ENCODE results near the gene BIRC3.
"Not testable (repeated sequence)": the region's sequence is repeated elsewhere in the genome, so short reads cannot be mapped to it uniquely, and the experiment has no call there.

The BIRC3 gene

GRCh38 chr11:102328748-102329147, 11.5 kb downstream of the BIRC3 start:
- no peak for DNase-seq

GRCh38 chr11:102330231-102330630, 12.9 kb downstream of the BIRC3 start:
- no peak for DNase-seq

DNA sequence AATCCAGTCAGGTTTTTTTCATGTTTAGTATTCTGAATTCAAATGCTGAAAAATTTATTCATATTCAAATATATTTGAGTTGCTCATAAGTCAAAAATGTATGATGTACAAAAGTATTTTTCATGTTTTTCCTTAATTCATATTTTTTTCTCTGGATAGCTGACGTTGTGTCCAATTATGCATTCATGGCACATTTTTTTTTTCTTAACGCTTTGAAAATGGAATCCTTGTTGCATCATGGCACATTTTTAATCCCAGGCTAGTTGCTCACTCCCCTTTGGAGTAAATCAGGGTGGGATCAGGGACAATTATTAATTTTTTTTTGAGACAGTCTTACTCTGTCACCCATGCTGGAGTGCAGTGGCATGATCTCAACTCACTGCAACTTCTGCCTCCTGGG, 14.1 kb downstream of the BIRC3 start:
- DNase-seq: no peak

GRCh38 chr11:102332611-102332994, 15.3 kb downstream of the BIRC3 start:
- no peak for DNase-seq

DNA sequence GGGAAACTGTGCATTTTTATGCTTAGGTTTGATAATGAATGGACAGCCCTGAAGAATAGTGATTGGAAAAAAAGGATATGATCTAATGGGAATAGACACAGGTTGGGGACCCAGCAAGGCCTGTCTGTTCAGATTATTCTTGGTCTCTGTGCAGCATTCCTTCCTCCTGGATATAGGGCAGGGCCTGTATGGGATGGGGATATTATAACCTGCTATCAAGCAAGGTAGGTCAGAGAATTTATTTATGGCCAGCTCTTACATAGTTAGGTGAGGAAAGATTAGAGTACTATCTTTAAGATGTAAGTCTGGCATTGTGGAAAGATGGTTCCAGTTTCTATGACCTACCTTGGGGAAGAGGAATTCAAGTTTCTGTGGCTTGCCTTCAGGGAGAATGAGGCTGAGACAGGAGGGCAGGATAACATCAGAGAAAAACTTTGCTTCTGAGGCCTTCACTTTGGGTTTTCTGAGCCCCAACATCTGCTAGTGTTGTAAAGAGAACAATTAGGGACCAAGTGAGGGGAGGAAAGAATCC, 21.3 kb downstream of the BIRC3 start:
- no peak for DNase-seq

GRCh38 chr11:102341311-102341710, 24.0 kb downstream of the BIRC3 start:
- not testable (repeated sequence) for DNase-seq

DNA sequence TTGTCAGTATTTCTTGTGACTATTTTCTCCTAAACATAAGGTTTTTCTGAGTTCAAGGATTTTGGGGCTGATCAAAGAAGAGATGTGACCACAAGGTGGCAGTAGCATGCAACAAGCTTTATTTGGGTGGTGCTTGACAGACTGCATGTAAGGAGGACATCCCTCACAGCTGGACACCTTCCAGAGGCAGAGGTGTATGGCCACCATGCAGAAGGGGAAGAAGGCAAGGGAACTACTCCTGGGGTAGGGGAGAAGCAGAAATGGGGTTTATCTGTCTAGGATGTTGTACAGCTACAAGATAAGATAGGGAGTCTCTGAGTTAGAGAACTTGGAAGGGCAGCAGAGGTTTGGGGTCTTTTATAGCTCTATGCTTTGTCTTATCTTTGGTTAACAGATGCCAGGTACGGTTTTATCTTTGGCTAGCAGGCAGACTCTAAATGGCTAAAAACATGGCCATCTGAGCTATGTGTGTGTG, 24.6 kb downstream of the BIRC3 start:
- DNase-seq: peak; percentile 82 to 90 (median 87)

DNA sequence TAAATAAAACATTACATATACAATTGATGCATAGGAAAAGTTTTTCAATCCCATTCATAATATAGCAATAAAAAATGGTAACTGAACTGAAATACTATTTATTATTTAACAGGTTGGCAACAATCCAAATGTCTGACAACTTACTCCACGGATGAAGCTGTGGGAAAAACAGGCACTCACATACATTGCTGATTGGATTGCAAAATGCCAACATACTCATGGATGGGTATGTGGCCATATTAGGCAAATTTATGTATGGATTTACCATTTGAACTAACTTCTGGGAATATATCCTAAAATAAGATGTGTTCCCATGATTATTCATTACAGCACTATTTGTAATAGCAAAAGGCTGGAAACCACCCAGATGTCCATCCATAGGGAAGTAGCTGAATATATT, 26.5 kb downstream of the BIRC3 start:
- DNase-seq: peak; percentile 48 to 79 (median 56)

DNA sequence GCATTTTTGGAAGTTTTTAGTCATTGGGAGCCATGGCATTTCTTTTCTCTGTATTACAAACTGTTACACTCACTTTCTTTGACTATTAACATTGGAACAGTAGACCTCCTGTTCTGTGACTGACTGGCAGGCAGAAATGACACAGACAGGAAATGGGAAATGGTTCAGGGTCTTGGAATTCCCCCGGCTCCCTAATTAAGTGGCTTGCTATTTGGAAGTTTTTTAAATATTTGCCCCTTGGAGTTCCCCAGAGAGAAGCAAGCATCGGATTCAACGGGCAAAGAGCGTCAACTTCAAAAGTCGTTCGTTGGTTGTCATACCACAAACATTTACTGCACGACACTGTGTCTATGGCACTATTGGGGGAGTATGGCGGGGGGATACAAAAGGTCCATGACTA, 28.6 kb downstream of the BIRC3 start:
- peak; percentile 75 to 89 (median 80) for DNase-seq

GRCh38 chr11:102346456-102346747, 29.1 kb downstream of the BIRC3 start:
- DNase-seq: no peak

DNA sequence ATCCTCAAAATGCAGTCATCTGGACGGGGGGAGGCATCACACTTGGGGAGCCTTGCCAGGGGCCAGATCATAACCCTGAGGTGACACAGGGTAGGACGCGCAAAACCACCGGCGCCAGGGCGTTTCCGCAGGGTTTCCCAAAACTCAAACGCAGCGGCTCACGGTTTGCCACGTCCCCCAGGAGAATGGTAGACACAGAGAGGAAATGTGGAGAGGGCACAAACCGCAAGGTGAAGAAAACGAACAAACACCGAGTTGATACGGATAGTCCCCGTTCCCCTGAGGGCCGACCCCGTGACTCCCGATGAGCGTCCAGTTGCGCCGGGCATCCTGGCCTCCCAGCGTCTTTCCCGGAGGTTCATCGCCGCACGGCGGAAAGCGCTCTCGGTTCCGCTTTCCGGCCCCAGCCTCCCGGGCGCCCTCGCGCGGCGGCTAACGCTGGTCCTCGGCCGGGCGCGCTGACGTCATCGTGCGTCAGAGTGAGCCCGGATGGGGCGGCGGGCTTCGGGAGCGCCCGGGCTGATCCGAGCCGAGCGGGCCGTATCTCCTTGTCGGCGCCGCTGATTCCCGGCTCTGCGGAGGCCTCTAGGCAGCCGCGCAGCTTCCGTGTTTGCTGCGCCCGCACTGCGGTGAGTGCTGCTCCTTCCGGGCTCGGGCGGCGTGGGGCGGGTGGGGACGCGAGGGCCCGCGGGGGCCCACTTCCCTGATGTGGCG, 29.6 kb downstream of the BIRC3 start, which contains the start of gene BIRC2:
Gene BIRC2 (plus strand): TSS at position 467 of the 714 bp plus-strand sequence. CDS start 2,641 bp downstream, outside the sequence.
- peak; percentile 98 to 100 (median 100) for DNase-seq

DNA sequence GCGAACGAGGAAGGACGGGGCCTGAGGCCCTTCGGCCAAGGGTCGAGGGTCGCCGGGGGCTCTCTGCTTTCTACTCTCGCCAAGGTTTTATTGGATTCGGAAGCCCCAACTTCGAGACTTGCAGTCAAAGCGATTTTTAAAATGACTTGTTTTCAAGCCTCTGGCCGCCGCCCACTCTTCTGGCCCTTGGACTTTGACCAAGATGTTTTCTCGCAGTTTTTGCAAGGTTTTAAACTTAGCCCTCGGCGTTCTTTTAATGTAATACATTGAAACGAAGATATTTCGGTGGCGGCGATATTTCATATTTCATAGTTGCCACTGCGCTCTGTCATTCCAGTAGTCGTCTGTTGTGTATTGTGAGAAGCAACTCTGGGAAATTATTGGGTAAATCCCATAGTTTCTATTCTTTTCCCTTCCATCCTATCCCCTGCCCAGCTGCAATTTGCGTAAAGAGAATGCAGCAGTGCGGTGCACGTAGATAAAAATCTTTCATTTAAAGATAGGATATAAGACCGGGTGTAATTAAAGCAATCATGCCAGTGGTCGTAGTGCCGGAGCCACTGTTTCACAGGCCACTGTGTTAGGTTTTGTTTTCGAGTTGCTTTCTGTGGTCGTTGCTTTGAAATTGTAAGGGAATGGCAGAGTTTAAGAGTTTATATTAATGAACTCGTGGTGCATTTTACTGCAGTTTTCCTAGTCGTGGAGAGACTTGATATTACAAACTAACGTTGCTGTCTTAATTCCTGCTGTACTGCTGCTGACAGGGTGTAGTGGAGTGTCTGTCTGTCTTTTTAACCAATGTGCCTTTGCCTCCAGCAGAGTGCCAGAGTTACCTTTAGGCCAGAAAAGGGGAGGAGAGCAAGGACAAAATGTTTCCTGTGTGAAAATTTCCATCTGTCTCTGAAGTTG, 30.4 kb downstream of the BIRC3 start:
- DNase-seq: peak; percentile 67 to 89 (median 75)

GRCh38 chr11:102357116-102357515, 39.8 kb downstream of the BIRC3 start:
- DNase-seq: peak in 1 of 3 donors; percentile 33

GRCh38 chr11:102359372-102359771, 42.1 kb downstream of the BIRC3 start:
- DNase-seq: no peak

GRCh38 chr11:102360681-102361080, 43.4 kb downstream of the BIRC3 start:
- DNase-seq: no peak

DNA sequence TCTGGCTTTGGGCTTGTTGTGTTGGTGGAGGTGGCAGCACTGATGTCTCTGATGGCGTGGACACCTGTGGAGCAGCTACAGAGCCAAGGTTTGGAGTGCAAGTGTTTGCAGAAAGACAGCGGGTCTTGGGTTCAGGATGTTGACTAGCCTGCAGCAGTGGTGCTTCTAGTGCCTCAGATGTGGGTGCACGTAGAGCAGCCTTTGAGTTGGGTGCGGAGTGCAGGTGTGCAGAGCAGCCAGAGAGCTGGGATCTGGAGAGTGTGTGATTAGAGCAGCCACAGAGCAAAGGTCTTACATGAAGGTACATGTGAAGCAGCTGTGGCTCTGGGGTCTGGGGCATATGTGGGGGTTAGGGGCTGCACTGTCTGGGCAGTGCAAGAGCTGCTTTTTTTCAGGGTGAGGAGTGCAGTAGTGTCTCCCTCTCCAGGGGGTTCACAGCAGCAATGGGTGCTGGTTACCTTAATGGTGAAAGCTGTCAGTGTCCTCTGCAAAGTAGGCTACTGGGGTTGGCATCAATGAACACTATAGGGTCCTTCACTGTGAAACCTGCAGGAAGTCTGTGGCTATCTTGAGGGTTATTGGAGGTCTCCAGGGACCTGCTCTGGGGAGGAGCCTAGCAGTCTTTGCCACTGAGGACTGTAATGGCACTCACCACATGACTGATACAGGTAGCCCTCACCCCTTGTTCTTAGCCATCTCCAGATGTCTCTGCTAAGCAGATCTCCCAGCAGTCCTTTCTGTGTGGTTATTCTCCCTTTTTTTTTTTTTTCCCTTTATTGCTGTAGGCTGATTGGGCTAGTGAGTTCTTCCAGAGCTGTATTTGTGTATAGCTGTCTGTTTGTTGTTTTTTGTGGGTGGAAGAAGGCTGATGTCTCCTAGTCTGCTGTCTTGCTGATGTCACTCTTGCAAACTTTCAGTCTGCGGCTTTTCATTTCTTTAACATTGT, 44.1 kb downstream of the BIRC3 start:
- no peak for DNase-seq

DNA sequence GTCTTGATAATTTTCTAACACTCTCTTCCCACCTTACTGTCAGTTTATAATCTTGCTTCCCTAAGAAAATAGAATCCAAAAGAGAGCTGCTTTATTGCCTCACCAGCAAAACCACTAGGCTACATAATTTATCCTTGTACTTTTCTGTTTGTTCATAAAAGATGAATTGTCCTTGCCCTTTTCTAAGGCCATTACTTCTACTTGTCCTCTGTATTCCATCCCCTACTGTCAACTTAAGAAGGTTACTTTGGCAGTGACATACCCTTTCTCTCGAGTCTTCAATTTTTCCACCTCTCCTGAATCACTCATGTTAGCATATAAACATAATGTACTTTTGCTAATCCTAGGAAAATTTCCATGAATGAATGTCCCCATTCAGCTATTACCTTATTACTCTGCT, 47.7 kb downstream of the BIRC3 start:
- DNase-seq: no peak

DNA sequence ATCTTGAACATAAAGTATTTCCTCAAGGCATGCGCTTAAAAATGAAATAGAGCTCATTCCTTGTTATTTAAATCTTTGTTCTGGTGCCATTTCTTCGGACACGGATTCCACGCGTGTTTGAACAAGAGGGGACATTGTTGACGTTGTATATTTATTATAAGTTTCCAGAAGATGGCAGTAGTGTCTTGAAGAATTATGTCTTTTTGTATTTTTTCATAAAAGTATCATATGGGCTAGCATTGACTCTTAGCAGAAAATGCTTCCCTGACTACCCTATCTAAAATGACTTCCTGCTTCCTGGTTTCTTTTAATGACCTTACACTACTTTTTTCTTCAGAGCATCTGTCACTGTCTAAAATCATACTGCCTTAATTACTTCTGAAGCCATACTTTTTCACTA, 50.1 kb downstream of the BIRC3 start:
- DNase-seq: peak in 2 of 3 donors; percentile 51 to 55

- no peak for DNase-seq
Observed at GRCh38 chr11:102368472-102368871, 51.2 kb downstream of the BIRC3 start.

DNA sequence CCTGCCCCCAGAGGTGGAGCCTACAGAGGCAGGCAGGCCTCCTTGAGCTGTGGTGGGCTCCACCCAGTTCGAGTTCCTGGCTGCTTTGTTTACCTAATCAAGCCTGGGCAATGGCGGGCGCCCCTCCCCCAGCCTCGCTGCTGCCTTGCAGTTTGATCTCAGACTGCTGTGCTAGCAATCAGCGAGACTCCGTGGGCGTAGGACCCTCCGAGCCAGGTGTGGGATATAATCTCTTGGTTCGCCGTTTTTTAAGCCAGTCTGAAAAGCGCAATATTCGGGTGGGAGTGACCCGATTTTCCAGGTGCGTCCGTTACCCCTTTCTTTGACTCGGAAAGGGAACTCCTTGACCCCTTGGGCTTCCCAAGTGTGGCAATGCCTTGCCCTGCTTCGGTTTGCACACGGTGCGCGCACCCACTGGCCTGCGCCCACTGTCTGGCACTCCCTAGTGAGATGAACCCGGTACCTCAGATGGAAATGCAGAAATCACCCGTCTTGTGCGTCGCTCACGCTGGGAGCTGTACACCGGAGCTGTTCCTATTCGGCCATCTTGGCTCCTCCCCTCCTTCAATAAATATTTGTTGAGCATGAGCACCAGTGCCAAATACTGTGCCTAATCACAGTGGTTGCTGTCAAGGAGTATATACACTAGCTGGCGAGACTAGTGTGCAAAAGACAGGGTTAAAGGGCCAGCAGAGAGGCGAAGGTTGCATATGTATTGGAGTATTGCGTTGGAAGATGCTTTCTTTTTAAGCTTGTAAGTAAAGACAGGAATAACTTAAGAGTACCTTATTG, 57.5 kb downstream of the BIRC3 start:
- DNase-seq: not testable (repeated sequence)

DNA sequence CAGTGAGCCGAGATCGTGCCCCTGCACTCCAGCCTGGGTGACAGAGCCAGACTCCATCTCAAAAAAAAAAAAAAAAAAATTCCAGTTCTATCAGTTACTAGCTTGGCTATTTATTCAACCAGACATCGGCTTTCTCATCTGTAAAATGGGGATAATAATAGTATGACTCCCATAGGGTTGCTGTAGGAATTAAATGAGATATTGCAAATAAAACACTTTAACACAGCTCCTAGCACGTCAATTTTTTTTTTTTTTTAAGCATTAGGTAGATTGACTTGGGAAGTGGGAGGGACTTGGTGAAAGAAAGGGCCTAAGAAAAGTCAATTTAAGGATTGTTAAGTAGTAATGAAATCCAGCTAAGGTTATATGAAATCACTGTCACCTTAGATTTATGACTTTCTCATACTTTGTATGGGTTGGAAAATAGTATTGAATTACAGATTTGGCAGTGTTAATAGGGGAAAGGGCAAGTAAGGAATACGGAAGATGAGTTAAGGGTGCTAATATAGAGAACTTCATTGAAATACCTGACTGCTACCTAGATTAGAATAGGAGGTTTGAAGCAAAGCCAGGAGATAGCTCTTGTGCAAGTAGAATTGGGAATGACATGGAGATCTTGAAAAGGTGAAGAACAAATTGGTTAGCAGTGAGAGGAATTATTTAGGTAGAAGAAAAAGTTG, 58.6 kb downstream of the BIRC3 start:
- DNase-seq: no peak

Measured in suppressor macrophage treated with lipopolysaccharide for 1 hour (primary cell).